Common myeloid progenitor, CD34-positive (primary cell): Measurements from ENCODE around the gene SYNDIG1.

Experiments used
- CTCF ChIA-PET: fragments of 350-600 bp; sonication (Branson Sonifier 250); formaldehyde crosslinking; loops from one replicate; lab custom pipeline; 2021; ENCODE audit warnings: antibody characterized with exemption; lab: Charles Lee
- POLR2A ChIA-PET: fragments of 350-600 bp; sonication (Branson Sonifier 250); formaldehyde crosslinking; loops from one replicate; lab custom pipeline; 2021; ENCODE audit warnings: antibody characterized with exemption; lab: Charles Lee
- DNase-seq, 3 donors: peaks; one replicate each; pipeline versions ENCODE4 v3.0.0 to v3.0.0-alpha.2; 2013
- H3K27ac ChIP-seq, 2 experiments: 1 replicate in 1 of 2; 2 replicates in 1 of 2; pipeline ENCODE4 v1.7.0; 2013; ENCODE audit warnings: inconsistent platforms in 2 of 2, low read length in 2 of 2, mild to moderate bottlenecking in 2 of 2, low read depth in 1 of 2, moderate library complexity in 1 of 2; ENCODE audit not compliant: severe bottlenecking in 2 of 2, insufficient read depth in 1 of 2, poor library complexity in 1 of 2
- H3K27me3 ChIP-seq, 5 experiments: replicated peaks in 2 of 5; 1 replicate in 3 of 5; 2 replicates in 2 of 5; pipeline versions ENCODE4 v1.6.1 to v1.7.0; 2013; ENCODE audit warnings: low read length in 4 of 5, mild to moderate bottlenecking in 2 of 5, moderate library complexity in 2 of 5, inconsistent platforms in 1 of 5; ENCODE audit not compliant: insufficient read depth in 5 of 5, control insufficient read depth in 4 of 5
- H3K36me3 ChIP-seq, 4 experiments: 1 replicate in 2 of 4; 2 replicates in 2 of 4; pipeline versions ENCODE4 v1.6.1 to v1.7.0; 2013; ENCODE audit warnings: low read length in 3 of 4, control low read depth in 1 of 4, mild to moderate bottlenecking in 1 of 4; ENCODE audit not compliant: control insufficient read depth in 4 of 4, insufficient read depth in 4 of 4
- H3K4me1 ChIP-seq, 4 experiments: 1 replicate in 3 of 4; 2 replicates in 1 of 4; pipeline versions ENCODE4 v1.6.1 to v1.7.1; 2013; ENCODE audit warnings: low read length in 3 of 4, mild to moderate bottlenecking in 3 of 4, control low read depth in 1 of 4, inconsistent platforms in 1 of 4, moderate library complexity in 1 of 4; ENCODE audit not compliant: control insufficient read depth in 4 of 4, insufficient read depth in 4 of 4; ENCODE audit errors: control extremely low read depth in 1 of 4
- H3K4me3 ChIP-seq, 7 experiments: 1 replicate in 4 of 7; 2 replicates in 3 of 7; pipeline versions ENCODE4 v1.5.1 to v1.7.0; 2013; ENCODE audit warnings: mild to moderate bottlenecking in 7 of 7, low read length in 6 of 7, moderate library complexity in 6 of 7, inconsistent platforms in 2 of 7, low read depth in 2 of 7, control low read depth in 1 of 7; ENCODE audit not compliant: insufficient read depth in 4 of 7, control insufficient read depth in 1 of 7; ENCODE audit errors: extremely low read depth in 1 of 7
- H3K9me3 ChIP-seq, 5 experiments: 1 replicate in 4 of 5; 2 replicates in 1 of 5; pipeline versions ENCODE4 v1.6.1 to v1.7.1; 2013; ENCODE audit warnings: low read length in 4 of 5, mild to moderate bottlenecking in 2 of 5, inconsistent platforms in 1 of 5, low read depth in 1 of 5, moderate library complexity in 1 of 5; ENCODE audit not compliant: control insufficient read depth in 4 of 5, insufficient read depth in 2 of 5; ENCODE audit errors: control extremely low read depth in 1 of 5
- WGBS: methylation state at CpG from one replicate; pipeline ENCODE4 v1.1.5; 2013; ENCODE audit not compliant: insufficient coverage; 5-methylcytosine and 5-hydroxymethylcytosine counted together

Gene SYNDIG1

GRCh38 chr20:24446811-24447210 is 22.6 kb upstream of the SYNDIG1 start:
- H3K36me3 ChIP-seq, result no peaks in the 10 kb centered on the region
- H3K27me3 ChIP-seq, result peaks cover 0 to 7% (median 0%) of the 10 kb centered on the region in 5 experiments
- POLR2A ChIA-PET, result no interaction called here

DNA sequence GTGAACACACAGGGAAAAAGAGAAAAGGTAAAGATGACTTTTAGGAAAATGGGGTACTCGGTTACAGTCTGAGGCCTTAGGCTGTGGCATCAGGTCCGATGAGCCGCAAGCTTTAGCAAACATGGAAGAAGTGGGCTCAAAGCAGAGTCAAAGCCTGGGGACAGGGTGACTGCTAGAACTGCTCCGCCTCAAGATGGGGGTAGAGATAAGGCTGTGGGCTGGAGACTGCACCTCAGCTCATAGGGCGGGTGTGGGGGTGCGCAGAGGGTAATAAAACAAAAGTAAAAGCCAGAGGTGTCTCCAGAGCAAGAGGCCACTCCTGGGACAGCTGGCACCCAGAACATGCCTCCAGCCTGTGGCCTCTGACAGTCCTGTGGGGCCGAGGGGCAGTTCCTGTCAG is 21.3 kb upstream of the SYNDIG1 start:
- Histone ChIP-seq H3K36me3 (no peaks in the 10 kb centered on the region), H3K27ac (no peak overlapping the region), H3K27me3 (peaks cover 0 to 7% (median 0%) of the 10 kb centered on the region in 5 experiments), H3K9me3 (no peaks in the 10 kb centered on the region), H3K4me3 (no peak overlapping the region), H3K4me1 (peaks cover 0 to 12% (median 1%) of the 10 kb centered on the region in 4 experiments)
- ChIA-PET CTCF (interaction anchor here (0.9 to 1.2 kb wide), 4 partner anchors 19 to 158 kb away, joined by 3 read pairs; no protein-coding TSS in a partner anchor), POLR2A (no interaction called here)
- WGBS, result 95% methylated on average over 7 of the region's 7 CpGs
- peak in 2 of 3 donors; percentile 16 to 49 for DNase-seq

More at GRCh38 chr20:24446811-24447210, 22.6 kb upstream of the SYNDIG1 start:
- DNase-seq, result no peak
- no peak overlapping the region for H3K4me3 ChIP-seq
- no peaks in the 10 kb centered on the region for H3K9me3 ChIP-seq
- H3K27ac ChIP-seq, result no peak overlapping the region
- WGBS, result 94% methylated on average over 2 of the region's 2 CpGs
- CTCF ChIA-PET, result interaction anchor here (1.3 kb wide), 1 partner anchor 20 kb away, joined by 3 read pairs; no protein-coding TSS in a partner anchor
- peaks cover 0 to 12% (median 1%) of the 10 kb centered on the region in 4 experiments for H3K4me1 ChIP-seq

GRCh38 chr20:24449026-24449720 is 20.3 kb upstream of the SYNDIG1 start:
- DNase-seq, result no peak
- Histone ChIP-seq H3K4me3 (no peak overlapping the region), H3K4me1 (peaks cover 0 to 18% (median 4%) of the 10 kb centered on the region in 4 experiments), H3K36me3 (no peaks in the 10 kb centered on the region), H3K27ac (no peak overlapping the region), H3K27me3 (peaks cover 0 to 7% (median 0%) of the 10 kb centered on the region in 5 experiments), H3K9me3 (no peaks in the 10 kb centered on the region)
- POLR2A ChIA-PET, result no interaction called here
- CTCF ChIA-PET, result interaction anchor here (1.1 to 1.2 kb wide), 2 partner anchors 18 to 159 kb away, joined by 3 read pairs; no protein-coding TSS in a partner anchor
- WGBS, result 100% methylated on average over 1 of the region's 9 CpGs

- Histone ChIP-seq H3K4me3 (no peak overlapping the region), H3K27me3 (peaks cover 0 to 7% (median 0%) of the 10 kb centered on the region in 5 experiments), H3K36me3 (no peaks in the 10 kb centered on the region), H3K4me1 (peaks cover 0 to 19% (median 6%) of the 10 kb centered on the region in 4 experiments), H3K9me3 (no peaks in the 10 kb centered on the region), H3K27ac (no peak overlapping the region)
- CTCF ChIA-PET, result no interaction called here
- no CpG with 5 or more reads among the region's 2 CpGs for WGBS
- POLR2A ChIA-PET, result interaction anchor here (0.5 kb wide), 1 partner anchor 403 kb away, joined by 3 read pairs; no protein-coding TSS in a partner anchor
- DNase-seq, result no peak
Measured at GRCh38 chr20:24450177-24450576, 19.3 kb upstream of the SYNDIG1 start.

- no peak for DNase-seq
- CTCF ChIA-PET, result no interaction called here
- Histone ChIP-seq H3K4me1 (peaks cover 0 to 15% (median 5%) of the 10 kb centered on the region in 4 experiments), H3K4me3 (no peak overlapping the region), H3K27ac (no peak overlapping the region), H3K27me3 (peaks cover 0 to 3% (median 0%) of the 10 kb centered on the region in 5 experiments), H3K9me3 (no peaks in the 10 kb centered on the region), H3K36me3 (no peaks in the 10 kb centered on the region)
- POLR2A ChIA-PET, result interaction anchor here (0.7 kb wide), 1 partner anchor 97 kb away, joined by 3 read pairs; no protein-coding TSS in a partner anchor
- 90% methylated on average over 11 of the region's 11 CpGs for WGBS
Measured at GRCh38 chr20:24450624-24451376, 18.6 kb upstream of the SYNDIG1 start.

DNA sequence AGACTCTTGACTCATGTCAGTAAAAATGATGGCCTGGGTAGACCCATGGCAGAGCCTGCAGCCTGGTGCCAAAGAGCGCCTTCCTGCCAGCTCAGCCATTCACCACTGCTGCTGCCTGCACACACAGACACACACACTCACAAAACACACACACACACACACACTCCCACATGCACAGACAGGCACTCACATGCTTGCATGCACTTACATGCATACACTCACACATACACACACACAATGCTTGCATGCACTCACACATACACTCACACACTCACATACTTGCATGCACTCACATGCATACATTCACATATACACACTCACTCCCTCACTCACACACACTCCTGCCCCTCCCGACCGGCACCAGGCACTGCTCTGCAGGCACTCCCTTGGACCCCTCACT is 18.0 kb upstream of the SYNDIG1 start:
- POLR2A ChIA-PET, result interaction anchor here (0.7 kb wide), 1 partner anchor 97 kb away, joined by 3 read pairs; no protein-coding TSS in a partner anchor
- Histone ChIP-seq H3K27me3 (no peaks in the 10 kb centered on the region), H3K27ac (no peak overlapping the region), H3K9me3 (no peaks in the 10 kb centered on the region), H3K4me3 (no peak overlapping the region), H3K36me3 (no peaks in the 10 kb centered on the region), H3K4me1 (peaks cover 0 to 15% (median 5%) of the 10 kb centered on the region in 4 experiments)
- DNase-seq, result no peak
- CTCF ChIA-PET, result no interaction called here
- WGBS, result 91% methylated on average over 2 of the region's 3 CpGs
